Adrenal gland (tissue), 12 donors: ENCODE results near the gene ZNF143. TPM values are rescaled to one million over a fixed set of nuclear protein-coding genes. Genes with fewer than 3 reads are reported as not detected.
A peak's percentile ranks its signal among the peaks of the same experiment; 100 is the strongest.

Experiments
- DNase-seq, 7 donors: peaks; one replicate each; pipeline ENCODE4 v3.0.0-alpha.2; 2019 to 2020
- H3K27ac ChIP-seq, 5 donors: fragments of 200-600 bp; sonication (generic) in 4 of 5; 1 replicate in 3 of 5; 2 replicates in 2 of 5; pipeline versions ENCODE4 v1.5.1 to v1.8.0; 2016 to 2020; ENCODE audit warnings: mild to moderate bottlenecking in 1 of 5
- H3K27me3 ChIP-seq: fragments of 200-600 bp; 2 replicates; pipeline ENCODE4 v1.8.0; 2021
- H3K36me3 ChIP-seq, 2 donors: fragments of 200-600 bp; replicated peaks in 1 of 2; 1 replicate in 1 of 2; 2 replicates in 1 of 2; pipeline versions ENCODE4 v1.5.1 to v1.8.0; 2018 to 2022
- H3K4me1 ChIP-seq, 2 donors: fragments of 200-600 bp; replicated peaks in 1 of 2; 1 replicate in 1 of 2; 2 replicates in 1 of 2; pipeline versions ENCODE4 v1.5.1 to v1.8.0; 2018 to 2021
- H3K4me3 ChIP-seq, 4 donors: fragments of 200-600 bp; sonication (generic) in 3 of 4; one replicate each; pipeline ENCODE4 v1.5.1; 2016 to 2018
- H3K9me3 ChIP-seq, 3 donors: fragments of 200-600 bp; sonication (generic) in 1 of 3; replicated peaks in 1 of 3; 1 replicate in 2 of 3; 2 replicates in 1 of 3; pipeline versions ENCODE4 v1.5.1 to v1.8.0; 2016 to 2021
- POLR2A ChIP-seq, 2 donors: fragments of 450-650 bp; IDR thresholded peaks; one replicate each; pipeline ENCODE4 v1.6.1; 2017; ENCODE audit warnings: antibody characterized with exemption in 2 of 2, mild to moderate bottlenecking in 2 of 2, moderate library complexity in 1 of 2
- WGBS, 4 donors: extraction: QIAGEN DNeasy Blood & Tissue Kit in 2 of 4; methylation state at CpG; one replicate each; pipeline versions ENCODE4 v1.1.5 to v1.1.7; 2013 to 2017; 5-methylcytosine and 5-hydroxymethylcytosine counted together
- intact Hi-C, 2 donors: fragments of 100-400 bp; cut with DNase I; formaldehyde crosslinking; loops; one replicate each; pipeline versions ENCODE4 v1.14.1 to v1.15.0; 2022 to 2023
- polyA plus RNA-seq, 3 donors: library from polyadenylated mRNA; stranded (reverse); fragments of 200-250 nt in 2 of 3; fragments of 350-450 nt in 1 of 3; fragmentation: Illumina TruSeq in 1 of 3; extraction: RNeasy Lipid Tissue Mini Kit (QIAGEN cat#74804) in 1 of 3; gene quantifications; one replicate each; pipeline ENCODE4 v1.2.3, GENCODE V29; 2013 to 2014
- total RNA-seq, 9 donors: library from RNA; depleted of rRNA in 4 of 9; stranded (reverse); fragments of >200 nt in 4 of 9; fragments of 120-200 nt in 1 of 9; fragmentation: NEBNext Ultra II Directional in 1 of 9; extraction: Animal tissue kit (Norgen Biotek cat#: 25700) in 1 of 9; gene quantifications; one replicate each; pipeline versions ENCODE4 v1.1.0 to v1.2.4, GENCODE V29; 2013 to 2023
- TF ChIP-seq, protein P1 (sequence below), 6 experiments: fragments of 450-650 bp in 4 of 6; fragments of 200-600 bp in 2 of 6; sonication (generic) in 1 of 6; IDR thresholded peaks; 1 replicate in 5 of 6; 2 replicates in 1 of 6; pipeline versions ENCODE4 v1.5.1 to v1.8.0; 2016 to 2021; ENCODE audit warnings: antibody characterized with exemption in 6 of 6, mild to moderate bottlenecking in 2 of 6, moderate library complexity in 1 of 6
- donor health status: healthy with polysubstance abuse.
- donor health status: Bipolar disorder and iron deficiency.
- donor health status: DM: yes; HTN: yes; CAD: no.
- donor health status: DM: no; HTN: no; CAD: no.
- donor health status: DM: no; HTN: no; CAD: no.
- donor health status: DM: yes; HTN: yes; CAD: no.

ZNF143 gene
- total and polyA plus RNA-seq, 12 donors = 6.8 to 29.8 (median 17.1) TPM

DNA sequence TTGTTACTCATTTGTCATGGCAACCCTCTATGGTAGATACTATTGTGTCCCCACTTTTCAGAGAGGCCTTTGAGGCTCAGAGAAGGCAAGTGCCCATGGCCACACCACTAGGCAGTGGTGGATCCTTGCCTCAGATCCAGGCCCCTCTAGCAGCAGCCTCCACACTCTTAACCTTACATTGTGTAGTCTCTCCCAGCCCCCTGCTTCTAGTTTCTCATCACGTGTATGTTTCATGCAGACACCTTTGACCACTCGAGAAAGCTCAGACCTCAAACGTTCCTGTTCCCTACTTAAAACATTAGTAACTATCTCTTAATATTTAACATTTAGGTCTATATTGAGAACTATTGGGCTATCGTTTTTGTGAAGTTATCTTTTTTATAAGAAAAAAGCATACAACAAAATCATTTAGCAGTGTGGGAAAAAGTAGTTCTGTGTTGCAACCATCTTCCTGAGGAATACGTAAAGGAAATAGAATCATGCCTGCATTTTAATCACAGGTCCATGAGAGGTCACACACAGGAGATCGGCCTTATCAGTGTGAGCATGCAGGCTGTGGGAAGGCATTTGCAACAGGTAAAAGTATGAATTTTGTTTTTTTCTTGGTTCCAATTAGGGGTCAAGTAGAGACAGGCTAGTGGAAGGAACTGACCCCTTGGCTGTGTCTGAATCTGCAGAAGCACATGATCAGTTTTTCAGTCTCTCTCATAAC, 35.1 kb downstream of the ZNF143 start:
- no peaks in the 10 kb centered on the region for H3K27me3 ChIP-seq
- intact Hi-C loops = loop anchor here in 1 of 2 donors (10.0 kb wide), 1 partner anchor 201 kb away; no protein-coding TSS in a partner anchor
- DNase-seq = no peak
- peaks cover 0 to 64% of the 10 kb centered on the region in 2 donors for H3K36me3 ChIP-seq
- TF ChIP-seq POLR2A (IDR thresholded peaks at IDR 0.05) = no peak
- TF ChIP-seq, protein P1, sequence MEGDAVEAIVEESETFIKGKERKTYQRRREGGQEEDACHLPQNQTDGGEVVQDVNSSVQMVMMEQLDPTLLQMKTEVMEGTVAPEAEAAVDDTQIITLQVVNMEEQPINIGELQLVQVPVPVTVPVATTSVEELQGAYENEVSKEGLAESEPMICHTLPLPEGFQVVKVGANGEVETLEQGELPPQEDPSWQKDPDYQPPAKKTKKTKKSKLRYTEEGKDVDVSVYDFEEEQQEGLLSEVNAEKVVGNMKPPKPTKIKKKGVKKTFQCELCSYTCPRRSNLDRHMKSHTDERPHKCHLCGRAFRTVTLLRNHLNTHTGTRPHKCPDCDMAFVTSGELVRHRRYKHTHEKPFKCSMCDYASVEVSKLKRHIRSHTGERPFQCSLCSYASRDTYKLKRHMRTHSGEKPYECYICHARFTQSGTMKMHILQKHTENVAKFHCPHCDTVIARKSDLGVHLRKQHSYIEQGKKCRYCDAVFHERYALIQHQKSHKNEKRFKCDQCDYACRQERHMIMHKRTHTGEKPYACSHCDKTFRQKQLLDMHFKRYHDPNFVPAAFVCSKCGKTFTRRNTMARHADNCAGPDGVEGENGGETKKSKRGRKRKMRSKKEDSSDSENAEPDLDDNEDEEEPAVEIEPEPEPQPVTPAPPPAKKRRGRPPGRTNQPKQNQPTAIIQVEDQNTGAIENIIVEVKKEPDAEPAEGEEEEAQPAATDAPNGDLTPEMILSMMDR (IDR thresholded peaks at IDR 0.05) = no peak
- no peak overlapping the region for H3K27ac ChIP-seq
- no peaks in the 10 kb centered on the region for H3K4me1 ChIP-seq
- WGBS, 4 donors = 76 to 83% (median 82%) methylated on average over 6 of the region's 6 CpGs
- H3K9me3 ChIP-seq = no peaks in the 10 kb centered on the region
- H3K4me3 ChIP-seq = no peak overlapping the region

DNA sequence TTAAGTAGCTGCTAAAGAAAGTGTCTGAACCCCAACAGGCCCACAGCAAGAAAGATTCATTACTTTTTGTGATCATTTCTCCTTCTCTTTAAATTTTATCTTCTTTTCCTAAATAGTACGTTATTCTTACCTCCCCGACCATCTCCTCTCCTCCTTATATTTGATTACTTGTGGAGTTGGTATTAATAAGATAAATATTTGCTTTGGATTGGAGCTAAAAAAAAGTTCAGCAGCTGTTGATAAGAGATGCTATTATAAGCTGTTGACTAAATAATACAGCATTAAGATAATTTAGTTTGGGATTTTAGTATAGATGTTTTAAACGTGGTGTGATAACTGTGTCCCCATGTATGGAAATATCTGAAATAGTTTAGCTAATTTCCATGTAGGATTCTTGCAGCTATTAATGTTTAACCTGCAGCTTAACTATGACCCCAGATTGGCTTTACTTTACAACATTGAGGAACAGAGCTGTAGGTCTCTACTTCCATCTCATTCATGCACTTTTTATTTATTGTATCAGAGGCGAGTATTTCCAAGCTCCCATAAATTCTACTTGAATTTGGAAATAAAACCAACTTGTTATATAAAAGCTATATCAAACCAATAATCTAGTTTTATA, 37.8 kb downstream of the ZNF143 start:
- intact Hi-C loops = loop anchor here in 1 of 2 donors (10.0 kb wide), 1 partner anchor 204 kb away; no protein-coding TSS in a partner anchor
- no peaks in the 10 kb centered on the region for H3K4me1 ChIP-seq
- no peak overlapping the region for H3K27ac ChIP-seq
- H3K27me3 ChIP-seq = no peaks in the 10 kb centered on the region
- DNase-seq = no peak
- H3K9me3 ChIP-seq = no peaks in the 10 kb centered on the region
- H3K4me3 ChIP-seq = no peak overlapping the region
- TF ChIP-seq POLR2A (IDR thresholded peaks at IDR 0.05) = no peak
- TF ChIP-seq, protein P1 (IDR thresholded peaks at IDR 0.05) = no peak
- 76 to 82% (median 78%) methylated on average over 4 of the region's 4 CpGs for WGBS, 4 donors
- peaks cover 0 to 63% of the 10 kb centered on the region in 2 donors for H3K36me3 ChIP-seq

DNA sequence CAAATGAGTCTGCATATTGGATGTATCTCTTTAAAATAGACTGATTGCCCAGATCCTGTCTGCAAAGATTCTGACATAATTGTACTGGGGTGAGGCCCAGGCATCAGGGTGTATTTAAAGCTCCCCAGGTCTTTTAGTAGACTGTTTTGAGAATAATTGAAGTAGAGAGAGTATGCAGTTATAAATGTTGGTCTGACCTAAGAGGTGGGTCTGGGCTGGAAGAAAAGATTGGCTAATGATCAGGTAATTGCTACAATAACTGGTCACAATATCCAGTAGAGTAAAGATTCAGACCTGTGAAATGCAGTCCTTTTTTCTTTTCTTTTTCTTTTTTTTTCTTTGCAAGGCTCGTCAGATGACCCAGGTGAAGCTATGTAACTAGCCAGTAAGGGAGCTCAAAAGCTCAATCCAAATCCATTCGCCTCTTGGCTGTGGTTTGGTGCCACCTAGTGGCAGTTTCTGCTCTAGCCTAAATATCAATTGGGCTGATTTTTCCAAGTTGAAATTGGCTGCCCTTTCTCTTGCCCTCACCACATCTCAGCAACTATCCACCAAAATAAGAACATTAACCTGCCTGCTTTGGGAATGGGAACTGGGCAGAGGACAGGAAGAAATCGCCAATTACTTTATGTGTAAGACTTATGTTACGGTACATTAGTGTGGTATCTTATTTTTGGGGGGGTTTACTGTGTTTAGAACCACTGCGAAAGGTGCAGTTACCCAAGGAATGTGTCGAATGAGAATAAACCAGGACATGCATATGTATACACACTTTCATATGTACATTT, 45.9 kb downstream of the ZNF143 start:
- H3K9me3 ChIP-seq = no peaks in the 10 kb centered on the region
- TF ChIP-seq, protein P1 (IDR thresholded peaks at IDR 0.05) = peak; percentile 82 to 97 (median 88)
- no peak for TF ChIP-seq POLR2A (IDR thresholded peaks at IDR 0.05)
- intact Hi-C loops = no loop called here
- H3K4me1 ChIP-seq = no peaks in the 10 kb centered on the region
- peaks cover 0 to 15% of the 10 kb centered on the region in 2 donors for H3K36me3 ChIP-seq
- peak; percentile 68 to 91 (median 76) for DNase-seq
- no peak overlapping the region for H3K4me3 ChIP-seq
- 41 to 49% (median 44%) methylated on average over 6 of the region's 6 CpGs for WGBS, 4 donors
- H3K27ac ChIP-seq = no peak overlapping the region
- H3K27me3 ChIP-seq = no peaks in the 10 kb centered on the region

DNA sequence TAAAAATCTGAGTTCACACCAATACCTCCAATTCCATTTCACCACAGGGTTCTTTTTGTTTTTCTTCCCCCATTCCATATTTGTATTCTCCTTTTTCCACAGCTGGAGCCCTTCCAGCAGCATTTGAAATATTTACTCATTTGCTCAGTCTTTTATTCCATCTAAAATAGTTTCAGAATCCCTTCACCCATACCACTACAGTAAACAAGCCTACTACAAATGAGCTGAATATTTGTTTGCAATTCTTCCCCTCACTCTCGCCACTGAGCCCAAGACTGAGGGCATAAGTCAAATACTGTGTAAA, 46.4 kb downstream of the ZNF143 start:
- TF ChIP-seq, protein P1 (IDR thresholded peaks at IDR 0.05) = no peak
- TF ChIP-seq POLR2A (IDR thresholded peaks at IDR 0.05) = no peak
- no peaks in the 10 kb centered on the region for H3K27me3 ChIP-seq
- no peak overlapping the region for H3K4me3 ChIP-seq
- no peak for DNase-seq
- H3K27ac ChIP-seq = no peak overlapping the region
- H3K4me1 ChIP-seq = no peaks in the 10 kb centered on the region
- H3K36me3 ChIP-seq = peaks cover 0 to 16% of the 10 kb centered on the region in 2 donors
- WGBS, 4 donors = 82 to 93% (median 90%) methylated on average over 1 of the region's 1 CpG
- H3K9me3 ChIP-seq = no peaks in the 10 kb centered on the region
- intact Hi-C loops = no loop called here
